IMR-90 (cell line): ENCODE results near the gene TP73. TPM values are rescaled to one million over a fixed set of nuclear protein-coding genes. Genes with fewer than 3 reads are reported as not detected.

Source experiments
- ATAC-seq: fragments of 200-7000 bp; cut with Tn5 transposase; 2 replicates; pipeline ENCODE4 v1.9.1; 2020; ENCODE audit warnings: low read depth, mild to moderate bottlenecking, moderate library complexity
- BruUV-seq: library from RNA; stranded (reverse); fragments of 400-500 nt; replicated peaks from 2 replicates; lab custom pipeline; 2021; lab: Mats Ljungman, UMichigan
- CTCF ChIA-PET: fragments of 300-600 bp; formaldehyde crosslinking; extraction: SDS; loops from one replicate; lab custom pipeline; 2021; ENCODE audit warnings: antibody characterized with exemption; lab: Yijun Ruan, JAX
- POLR2A ChIA-PET: fragments of 300-600 bp; sonication (Branson Sonifier 250); formaldehyde crosslinking; loops from one replicate; lab custom pipeline; 2022; ENCODE audit warnings: antibody characterized with exemption; ENCODE audit not compliant: unreplicated experiment; lab: Charles Lee
- DNase-seq: peaks from one replicate; pipeline ENCODE4 v3.0.0; 2013
- H2AFZ ChIP-seq: replicated peaks from 2 replicates; pipeline ENCODE3; 2013; ENCODE audit warnings: low read length, mild to moderate bottlenecking; ENCODE audit not compliant: poor library complexity
- H2AK5ac ChIP-seq: 2 replicates; pipeline ENCODE4 v1.6.1; 2013; ENCODE audit warnings: low read depth, low read length, inconsistent platforms
- H2AK9ac ChIP-seq: replicated peaks from 2 replicates; pipeline ENCODE3; 2013; ENCODE audit warnings: mild to moderate bottlenecking, low read depth, low read length, moderate library complexity; ENCODE audit not compliant: poor library complexity
- H2BK120ac ChIP-seq: 2 replicates; pipeline ENCODE4 v1.6.1; 2013; ENCODE audit warnings: low read depth, low read length, inconsistent platforms
- H2BK15ac ChIP-seq: 3 replicates; pipeline ENCODE4 v1.6.1; 2013; ENCODE audit warnings: low read depth, low read length, inconsistent platforms
- H2BK20ac ChIP-seq: 2 replicates; pipeline ENCODE4 v1.6.1; 2013; ENCODE audit warnings: low read depth, mild to moderate bottlenecking, inconsistent platforms, low read length, moderate library complexity
- H2BK5ac ChIP-seq: 2 replicates; pipeline ENCODE4 v1.6.1; 2013; ENCODE audit warnings: mild to moderate bottlenecking, low read depth, low read length, inconsistent platforms; ENCODE audit not compliant: poor library complexity, severe bottlenecking
- H3K14ac ChIP-seq: replicated peaks from 2 replicates; pipeline ENCODE4 v1.6.1; 2013; ENCODE audit warnings: low read depth, low read length, inconsistent platforms
- H3K18ac ChIP-seq: 2 replicates; pipeline ENCODE4 v1.6.1; 2013; ENCODE audit warnings: low read depth, low read length, control low read depth
- H3K23ac ChIP-seq: 2 replicates; pipeline ENCODE4 v1.6.1; 2013; ENCODE audit warnings: low read depth, low read length, inconsistent platforms
- H3K27ac ChIP-seq: 2 replicates; pipeline ENCODE4 v1.5.1; 2013; ENCODE audit warnings: mild to moderate bottlenecking, control low read depth, low read length; ENCODE audit not compliant: insufficient read depth
- H3K27me3 ChIP-seq: 2 replicates; pipeline ENCODE4 v1.6.1; 2013; ENCODE audit warnings: low read length; ENCODE audit not compliant: control insufficient read depth, insufficient read depth
- H3K36me3 ChIP-seq: 2 replicates; pipeline ENCODE4 v1.6.1; 2013; ENCODE audit warnings: low read length, mixed read lengths; ENCODE audit not compliant: control insufficient read depth, insufficient read depth
- H3K4ac ChIP-seq: 2 replicates; pipeline ENCODE4 v1.6.1; 2013; ENCODE audit warnings: low read depth, low read length, inconsistent platforms
- H3K4me1 ChIP-seq: 2 replicates; pipeline ENCODE4 v1.6.1; 2013; ENCODE audit warnings: low read length, mixed read lengths; ENCODE audit not compliant: control insufficient read depth, insufficient read depth
- H3K4me2 ChIP-seq: 2 replicates; pipeline ENCODE4 v1.6.1; 2013; ENCODE audit warnings: low read depth, mild to moderate bottlenecking, control low read depth, low read length, moderate library complexity
- H3K4me3 ChIP-seq: 2 replicates; pipeline ENCODE4 v1.5.1; 2013; ENCODE audit warnings: low read depth, mild to moderate bottlenecking, control low read depth, low read length, moderate library complexity; ENCODE audit not compliant: insufficient read depth
- H3K56ac ChIP-seq: 2 replicates; pipeline ENCODE4 v1.6.1; 2013; ENCODE audit warnings: low read length, inconsistent platforms; ENCODE audit not compliant: insufficient read depth; ENCODE audit errors: extremely low read depth
- H3K79me1 ChIP-seq, 2 experiments: 2 replicates each; pipeline ENCODE4 v1.6.1; 2013; ENCODE audit warnings: low read length in 2 of 2, inconsistent platforms in 1 of 2, low read depth in 1 of 2
- H3K9ac ChIP-seq: 2 replicates; pipeline ENCODE4 v1.6.1; 2013; ENCODE audit warnings: low read depth, low read length, control low read depth
- H3K9me1 ChIP-seq: 2 replicates; pipeline ENCODE4 v1.6.1; 2013; ENCODE audit warnings: low read length, inconsistent platforms; ENCODE audit not compliant: insufficient read depth
- H3K9me3 ChIP-seq: 2 replicates; pipeline ENCODE4 v1.6.1; 2013; ENCODE audit warnings: low read length; ENCODE audit not compliant: control insufficient read depth, insufficient read depth
- H4K20me1 ChIP-seq: 2 replicates; pipeline ENCODE4 v1.6.1; 2013; ENCODE audit warnings: low read length, inconsistent platforms; ENCODE audit not compliant: insufficient read depth
- H4K5ac ChIP-seq: 2 replicates; pipeline ENCODE4 v1.6.1; 2013; ENCODE audit warnings: mild to moderate bottlenecking, low read depth, low read length, control low read depth
- H4K8ac ChIP-seq, 2 experiments: 2 replicates each; pipeline ENCODE4 v1.6.1; 2013; ENCODE audit warnings: low read depth in 2 of 2, low read length in 2 of 2, control low read depth in 1 of 2, inconsistent platforms in 1 of 2
- H4K91ac ChIP-seq: 2 replicates; pipeline ENCODE4 v1.6.1; 2013; ENCODE audit warnings: low read depth, low read length, inconsistent platforms; ENCODE audit not compliant: insufficient read depth
- CEBPB ChIP-seq: IDR thresholded peaks from 2 replicates; pipeline ENCODE4 v1.6.1; 2012; ENCODE audit warnings: low read depth, low read length, improper control_type of control experiment
- CHD1 ChIP-seq: IDR thresholded peaks from 2 replicates; pipeline ENCODE4 v1.6.1; 2012; ENCODE audit warnings: low read depth, low read length, improper control_type of control experiment
- ELK1 ChIP-seq: fragments of 150-350 bp; IDR thresholded peaks from 2 replicates; pipeline ENCODE4 v1.6.1; 2016; ENCODE audit warnings: low read depth, mild to moderate bottlenecking, low read length, moderate library complexity, borderline replicate concordance
- FOS ChIP-seq: fragments of 150-350 bp; IDR thresholded peaks from 2 replicates; pipeline ENCODE4 v1.6.1; 2016; ENCODE audit warnings: low read depth, low read length
- MAFK ChIP-seq: IDR thresholded peaks from 2 replicates; pipeline ENCODE4 v1.6.1; 2012; ENCODE audit warnings: low read depth, low read length, improper control_type of control experiment
- POLR2A ChIP-seq: IDR thresholded peaks from 2 replicates; pipeline ENCODE4 v1.6.1; 2012; ENCODE audit warnings: mild to moderate bottlenecking, low read depth, low read length
- RAD21 ChIP-seq: IDR thresholded peaks from 2 replicates; pipeline ENCODE4 v1.6.1; 2012; ENCODE audit warnings: low read length, improper control_type of control experiment
- RFX5 ChIP-seq: IDR thresholded peaks from 2 replicates; pipeline ENCODE4 v1.8.0; 2012; ENCODE audit warnings: low read depth, mild to moderate bottlenecking, low read length, moderate library complexity
- SMC3 ChIP-seq: fragments of 150-350 bp; IDR thresholded peaks from 2 replicates; pipeline ENCODE4 v1.6.1; 2016; ENCODE audit warnings: low read depth, mild to moderate bottlenecking, antibody characterized with exemption, low read length, moderate library complexity
- WGBS, 2 experiments: methylation state at CpG; one replicate each; pipeline versions ENCODE4 v1.1.5 to v1.1.7; 2013; ENCODE audit warnings: missing lambda C conversion rate in 2 of 2; ENCODE audit not compliant: insufficient read length in 1 of 2; ENCODE audit errors: extremely low coverage in 2 of 2; 5-methylcytosine and 5-hydroxymethylcytosine counted together
- dilution Hi-C: fragments of 300-500 bp; cut with HindIII; formaldehyde crosslinking; loops from one replicate; pipeline ENCODE4 v1.14.3; 2018; ENCODE audit warnings: low sequenced_read_pairs; ENCODE audit not compliant: unreplicated experiment
- in situ Hi-C: fragments of 300-500 bp; cut with MboI; formaldehyde crosslinking; loops from 3 replicates; pipeline ENCODE4 v1.14.3; 2019; ENCODE audit warnings: low sequenced_read_pairs, inconsistent platforms, mixed read lengths
- intact Hi-C: fragments of 100-400 bp; cut with micrococcal nuclease; formaldehyde crosslinking; loops from 2 replicates; pipeline ENCODE4 v1.10.0; 2022
- polyA plus RNA-seq, 3 experiments: library from polyadenylated mRNA; depleted of rRNA; stranded (reverse); fragments of >200 nt; gene quantifications; 2 replicates each; pipeline ENCODE4 v1.2.3, GENCODE V29; 2012; ENCODE audit warnings: low replicate concordance in 1 of 3
- total RNA-seq: library from RNA; depleted of rRNA; stranded (reverse); fragments of >200 nt; gene quantifications from 2 replicates; pipeline ENCODE4 v1.2.3, GENCODE V29; 2012

Gene TP73
- total and polyA plus RNA-seq, 2 of the 4 experiments (the other 2 are of a cell fraction): not detected

DNA sequence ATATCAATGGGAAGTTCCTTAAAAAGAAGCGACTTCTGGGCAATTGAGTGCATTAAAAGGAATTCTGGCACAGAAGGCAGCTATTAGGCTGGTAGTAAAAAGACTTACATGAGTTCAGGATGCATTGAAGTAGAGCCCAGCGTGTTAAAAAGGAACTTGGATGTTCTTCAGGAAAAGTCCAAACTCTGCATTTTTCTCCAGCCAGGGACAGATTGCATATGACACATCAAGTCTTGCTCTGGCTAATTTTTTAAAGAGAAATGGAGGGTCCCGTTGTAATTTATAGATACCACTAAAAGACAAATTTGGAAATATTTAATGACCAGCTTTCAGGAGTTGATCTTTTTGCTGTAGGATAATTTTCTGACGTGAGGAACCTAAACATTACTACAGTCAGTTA lies 26.3 kb upstream of the TP73 start:
- DNase-seq (no peak), ATAC-seq (no peak)
- Histone ChIP-seq H4K5ac (no peak overlapping the region), H2BK120ac (no peak overlapping the region), H3K9me3 (no peaks in the 10 kb centered on the region), H4K8ac (no peak overlapping the region), H3K4me3 (no peak overlapping the region), H2BK15ac (no peak overlapping the region), H3K36me3 (peaks cover 35% of the 10 kb centered on the region), H3K4me1 (peaks cover 7% of the 10 kb centered on the region), H3K56ac (no peak overlapping the region), H3K14ac (no peak overlapping the region), H2BK5ac (no peak overlapping the region), H3K9me1 (no peaks in the 10 kb centered on the region; the same call in 1 of the 2 replicates), H2AFZ (no peak overlapping the region), H2AK5ac (no peak overlapping the region), H3K4ac (no peak overlapping the region), H3K9ac (no peak overlapping the region), H3K27me3 (no peaks in the 10 kb centered on the region), H3K4me2 (peak overlapping the region; percentile 98; the same call in 1 of the 2 replicates), H3K23ac (no peak overlapping the region), H3K18ac (no peak overlapping the region), H3K79me1 (peaks cover 12 to 23% of the 10 kb centered on the region in 2 experiments; a peak in 3 of 4 replicates), H4K20me1 (no peaks in the 10 kb centered on the region; the same call in none of the 2 replicates), H2BK20ac (no peak overlapping the region), H2AK9ac (no peak overlapping the region), H4K91ac (no peak overlapping the region), H3K27ac (no peak overlapping the region)
- no CpG with 5 or more reads among the region's 4 CpGs for WGBS, 2 experiments
- ChIA-PET CTCF (no interaction called here), POLR2A (no interaction called here)
- no TSS peak for BruUV-seq
- intact Hi-C loops (no loop called here), dilution Hi-C loops (no loop called here), in situ Hi-C loops (no loop called here)
- TF ChIP-seq POLR2A (no peak), MAFK (no peak), CEBPB (no peak), RFX5 (no peak), SMC3 (no peak), ELK1 (no peak), CHD1 (no peak), FOS (no peak), RAD21 (no peak)
